ENCODE measurements around the gene SCYL1.

SCYL1 gene

DNA sequence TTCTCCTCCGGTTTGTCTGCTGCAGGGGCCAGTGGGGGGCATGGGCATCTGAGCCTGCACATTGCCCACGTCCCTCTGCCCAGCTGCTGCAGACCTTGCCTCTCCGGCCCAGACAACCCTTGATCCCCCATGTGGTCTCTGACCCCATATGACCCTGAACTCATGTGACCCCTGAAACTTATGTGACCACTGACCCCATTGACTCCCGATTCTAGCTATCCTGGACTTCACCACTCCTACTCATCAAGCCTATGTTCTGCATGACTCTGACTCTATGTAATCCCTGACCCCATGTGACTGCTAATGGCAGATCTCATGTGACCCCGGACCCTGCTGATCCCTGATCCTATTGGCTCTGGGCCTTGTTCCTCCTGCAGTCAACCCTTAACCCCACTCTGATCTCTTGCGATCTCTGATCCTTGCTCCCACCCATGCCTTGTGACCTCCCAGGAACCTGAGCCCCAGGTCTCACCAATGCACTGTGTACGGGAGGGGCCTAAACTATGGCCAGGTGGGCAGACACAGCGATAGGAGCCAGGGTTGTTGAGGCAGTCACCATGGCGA lies 27.6 kb downstream of the SCYL1 start:
- Histone ChIP-seq H3K4me1 (ENCODE audit: insufficient read depth, low read length) (peaks cover 58% of the 10 kb centered on the region), H3K27ac (ENCODE audit: low read length) (peak overlapping the region; percentile 64)

DNA sequence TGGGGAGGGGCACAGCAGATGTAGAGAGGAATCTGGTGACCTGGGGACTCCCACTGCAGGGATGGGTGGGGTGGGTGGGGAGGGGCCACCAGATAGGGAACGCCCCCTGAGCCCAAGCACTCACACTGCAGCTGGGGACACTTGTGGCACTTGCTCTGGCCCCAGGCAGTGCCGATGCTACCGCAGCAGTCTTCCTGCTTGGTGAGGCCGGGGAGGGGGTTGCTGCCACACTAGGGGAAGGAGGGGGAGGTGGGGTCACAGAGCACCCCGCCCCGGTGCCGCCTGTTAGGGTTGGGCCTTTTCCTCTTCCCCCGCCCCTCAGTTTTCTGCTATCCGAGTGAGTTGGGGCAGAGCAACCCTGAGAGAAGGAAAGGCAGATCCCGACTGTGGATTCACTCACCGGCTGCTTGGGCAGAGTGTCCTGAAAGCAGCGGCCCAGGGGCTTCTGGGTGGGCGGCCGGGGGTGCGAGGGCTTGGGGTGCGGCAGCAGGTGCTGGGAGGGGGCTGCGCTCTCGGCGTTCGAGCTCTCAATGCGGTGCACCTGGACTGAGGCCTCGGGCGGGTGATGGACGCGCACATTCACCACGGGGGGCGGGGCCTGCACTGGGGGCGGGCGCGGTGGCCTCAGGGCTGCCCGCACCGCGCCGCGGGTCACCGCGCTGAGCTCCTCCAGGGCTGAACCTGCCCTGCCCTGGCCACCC lies 28.6 kb downstream of the SCYL1 start:
- Histone ChIP-seq H2AFZ (ENCODE audit: low read depth, low read length) (peak overlapping the region; percentile 67), H3K9ac (ENCODE audit: low read depth, low read length) (peak overlapping the region; percentile 62)
- DNase-seq = peak; percentile 96

More for the DNA sequence above, 27.6 kb downstream of the SCYL1 start:
- Histone ChIP-seq H3K79me2 (ENCODE audit: insufficient read depth, low read length) (no peaks in the 10 kb centered on the region), H3K4me3 (ENCODE audit: low read depth in 1 of 2, low read length in 2 of 2) (no peak overlapping the region; a peak in 1 of 4 replicates), H2AFZ (ENCODE audit: low read depth, low read length) (no peak overlapping the region), H3K27me3 (ENCODE audit: insufficient read depth, low read length, poor library complexity) (peaks cover 3% of the 10 kb centered on the region), H3K9me3 (ENCODE audit: insufficient read depth, low read length, severe bottlenecking) (no peaks in the 10 kb centered on the region), H3K4me2 (ENCODE audit: insufficient read depth, low read length) (peak overlapping the region; percentile 45), H4K20me1 (ENCODE audit: insufficient read depth, low read length) (peaks cover 6% of the 10 kb centered on the region), H3K36me3 (ENCODE audit: insufficient read depth, low read length) (no peaks in the 10 kb centered on the region), H3K9ac (ENCODE audit: low read depth, low read length) (no peak overlapping the region)
- ATAC-seq (ENCODE audit: insufficient read depth, low read depth) (no peak), DNase-seq (no peak)
- TF ChIP-seq, protein P1, sequence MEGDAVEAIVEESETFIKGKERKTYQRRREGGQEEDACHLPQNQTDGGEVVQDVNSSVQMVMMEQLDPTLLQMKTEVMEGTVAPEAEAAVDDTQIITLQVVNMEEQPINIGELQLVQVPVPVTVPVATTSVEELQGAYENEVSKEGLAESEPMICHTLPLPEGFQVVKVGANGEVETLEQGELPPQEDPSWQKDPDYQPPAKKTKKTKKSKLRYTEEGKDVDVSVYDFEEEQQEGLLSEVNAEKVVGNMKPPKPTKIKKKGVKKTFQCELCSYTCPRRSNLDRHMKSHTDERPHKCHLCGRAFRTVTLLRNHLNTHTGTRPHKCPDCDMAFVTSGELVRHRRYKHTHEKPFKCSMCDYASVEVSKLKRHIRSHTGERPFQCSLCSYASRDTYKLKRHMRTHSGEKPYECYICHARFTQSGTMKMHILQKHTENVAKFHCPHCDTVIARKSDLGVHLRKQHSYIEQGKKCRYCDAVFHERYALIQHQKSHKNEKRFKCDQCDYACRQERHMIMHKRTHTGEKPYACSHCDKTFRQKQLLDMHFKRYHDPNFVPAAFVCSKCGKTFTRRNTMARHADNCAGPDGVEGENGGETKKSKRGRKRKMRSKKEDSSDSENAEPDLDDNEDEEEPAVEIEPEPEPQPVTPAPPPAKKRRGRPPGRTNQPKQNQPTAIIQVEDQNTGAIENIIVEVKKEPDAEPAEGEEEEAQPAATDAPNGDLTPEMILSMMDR (IDR thresholded peaks at IDR 0.05; ENCODE audit: borderline replicate concordance, extremely low read depth, low read length, poor library complexity, severe bottlenecking) = no peak
- TF ChIP-seq EZH2 (IDR thresholded peaks at IDR 0.05; ENCODE audit: borderline replicate concordance, low read depth, low read length, severe bottlenecking) = no peak

DNA sequence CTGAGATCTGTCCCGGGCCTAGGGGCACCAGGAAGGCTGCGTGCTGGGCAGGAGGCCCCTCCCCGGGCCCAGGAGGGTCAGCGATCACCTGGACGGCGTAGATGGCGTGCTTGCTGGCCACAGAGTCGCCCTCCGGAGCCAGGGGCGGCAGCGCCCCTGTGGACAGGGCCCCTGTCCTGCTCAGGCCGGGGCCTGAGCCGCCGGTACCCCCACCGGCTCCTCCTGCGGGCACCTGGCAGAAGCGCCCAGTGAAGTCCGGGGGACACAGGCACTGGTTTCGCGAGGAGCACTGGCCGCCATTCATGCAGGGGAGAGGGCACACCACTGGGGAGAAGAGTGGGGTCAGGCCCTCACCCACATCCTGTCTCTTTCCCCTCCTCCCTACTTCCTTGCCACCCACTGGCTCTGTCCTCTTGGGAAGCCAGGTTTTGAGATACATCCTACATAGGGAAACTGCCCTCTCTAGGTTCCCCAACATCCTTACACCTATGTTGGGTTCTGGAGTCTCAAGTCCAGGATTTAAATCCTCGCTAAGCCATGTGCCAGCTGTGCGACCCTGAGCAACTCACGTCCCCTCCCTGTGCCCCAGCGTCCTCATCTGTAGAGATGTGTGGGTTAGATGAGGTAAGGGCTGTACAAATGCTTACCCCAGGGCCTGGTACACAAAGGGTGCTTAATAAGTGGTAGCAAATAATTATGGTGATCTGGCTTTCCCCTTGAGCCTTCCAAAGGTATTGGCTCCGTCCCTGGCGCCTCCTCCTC lies 29.4 kb downstream of the SCYL1 start:
- H3K4me2 ChIP-seq (ENCODE audit: insufficient read depth, low read length) = peak overlapping the region; percentile 79
- peak overlapping the region; percentile 6 to 57; a peak in 3 of 4 replicates for H3K4me3 ChIP-seq (ENCODE audit: low read depth in 1 of 2, low read length in 2 of 2)
- peak overlapping the region; percentile 62 for H3K9ac ChIP-seq (ENCODE audit: low read depth, low read length)
- H3K27me3 ChIP-seq (ENCODE audit: insufficient read depth, low read length, poor library complexity) = peaks cover 18% of the 10 kb centered on the region
- peak overlapping the region; percentile 67; the same call in 1 of the 2 replicates for H2AFZ ChIP-seq (ENCODE audit: low read depth, low read length)
- H3K79me2 ChIP-seq (ENCODE audit: insufficient read depth, low read length) = no peaks in the 10 kb centered on the region
- no peaks in the 10 kb centered on the region for H3K9me3 ChIP-seq (ENCODE audit: insufficient read depth, low read length, severe bottlenecking)
- ATAC-seq (ENCODE audit: insufficient read depth, low read depth) (peak; percentile 18; the same call in 1 of the 3 replicates), DNase-seq (peak; percentile 65)
- peak overlapping the region; percentile 77 for H3K27ac ChIP-seq (ENCODE audit: low read length)
- peaks cover 54% of the 10 kb centered on the region for H3K4me1 ChIP-seq (ENCODE audit: insufficient read depth, low read length)
- TF ChIP-seq EZH2 (IDR thresholded peaks at IDR 0.05; ENCODE audit: borderline replicate concordance, low read depth, low read length, severe bottlenecking) = no peak
- TF ChIP-seq, protein P1 (IDR thresholded peaks at IDR 0.05; ENCODE audit: borderline replicate concordance, extremely low read depth, low read length, poor library complexity, severe bottlenecking) = no peak
- H3K36me3 ChIP-seq (ENCODE audit: insufficient read depth, low read length) = no peaks in the 10 kb centered on the region
- H4K20me1 ChIP-seq (ENCODE audit: insufficient read depth, low read length) = peaks cover 6% of the 10 kb centered on the region; the same call in 1 of the 2 replicates

More for the DNA sequence above, 28.6 kb downstream of the SCYL1 start:
- Histone ChIP-seq H3K4me1 (ENCODE audit: insufficient read depth, low read length) (peaks cover 54% of the 10 kb centered on the region), H3K36me3 (ENCODE audit: insufficient read depth, low read length) (no peaks in the 10 kb centered on the region), H3K4me3 (ENCODE audit: low read depth in 1 of 2, low read length in 2 of 2) (peak overlapping the region; percentile 6 to 57; a peak in 3 of 4 replicates), H3K9me3 (ENCODE audit: insufficient read depth, low read length, severe bottlenecking) (no peaks in the 10 kb centered on the region), H3K4me2 (ENCODE audit: insufficient read depth, low read length) (peak overlapping the region; percentile 79), H3K27ac (ENCODE audit: low read length) (peak overlapping the region; percentile 77), H3K27me3 (ENCODE audit: insufficient read depth, low read length, poor library complexity) (peaks cover 10% of the 10 kb centered on the region), H4K20me1 (ENCODE audit: insufficient read depth, low read length) (peaks cover 6% of the 10 kb centered on the region), H3K79me2 (ENCODE audit: insufficient read depth, low read length) (no peaks in the 10 kb centered on the region)
- peak; percentile 87 for ATAC-seq (ENCODE audit: insufficient read depth, low read depth)
- TF ChIP-seq EZH2 (IDR thresholded peaks at IDR 0.05; ENCODE audit: borderline replicate concordance, low read depth, low read length, severe bottlenecking) = no peak
- TF ChIP-seq, protein P1 (IDR thresholded peaks at IDR 0.05; ENCODE audit: borderline replicate concordance, extremely low read depth, low read length, poor library complexity, severe bottlenecking) = no peak
